GM12878 (cell line): ENCODE measurements around the gene FKBP11.

Experiments used
- CHD2 ChIP-seq: IDR thresholded peaks from 2 replicates; pipeline ENCODE4 v1.6.1; 2011; ENCODE audit warnings: low read depth, low read length, improper control_type of control experiment, borderline replicate concordance
- FOXM1 ChIP-seq: IDR thresholded peaks from 2 replicates; pipeline ENCODE4 v1.6.1; 2012; ENCODE audit warnings: low read depth, mild to moderate bottlenecking, inconsistent platforms, low read length, moderate library complexity
- POLR2A ChIP-seq: IDR thresholded peaks from 2 replicates; pipeline ENCODE4 v1.6.1; 2011; ENCODE audit warnings: low read depth, mild to moderate bottlenecking, low read length
- RAD21 ChIP-seq: IDR thresholded peaks from 2 replicates; pipeline ENCODE4 v1.6.1; 2011; ENCODE audit warnings: mild to moderate bottlenecking, low read depth, low read length, moderate library complexity; ENCODE audit not compliant: insufficient read depth
- SIN3A ChIP-seq: IDR thresholded peaks from 2 replicates; pipeline ENCODE4 v1.6.1; 2012; ENCODE audit warnings: low read depth, low read length, improper control_type of control experiment
- SMC3 ChIP-seq: IDR thresholded peaks from 2 replicates; pipeline ENCODE4 v1.6.1; 2011; ENCODE audit warnings: low read length, improper control_type of control experiment, borderline replicate concordance
- SRF ChIP-seq, 2 experiments: IDR thresholded peaks; 2 replicates each; pipeline ENCODE4 v1.6.1; 2011; ENCODE audit warnings: low read depth in 2 of 2, low read length in 2 of 2, mild to moderate bottlenecking in 1 of 2, moderate library complexity in 1 of 2
- YBX1 ChIP-seq: fragments of 450-650 bp; IDR thresholded peaks from 2 replicates; pipeline ENCODE4 v1.6.1; 2016; ENCODE audit warnings: antibody characterized with exemption
- TF ChIP-seq, protein P1 (sequence below), 3 experiments: IDR thresholded peaks in 2 of 3; conservative IDR thresholded peaks in 1 of 3; 2 replicates each; pipeline ENCODE4 v1.5.1; 2011; ENCODE audit warnings: low read depth in 3 of 3, low read length in 3 of 3, mild to moderate bottlenecking in 3 of 3, control low read depth in 2 of 3, moderate library complexity in 2 of 3, inconsistent platforms in 1 of 3, mixed read lengths in 1 of 3; ENCODE audit not compliant: control insufficient read depth in 2 of 3, insufficient read depth in 1 of 3; ENCODE audit errors: extremely low read depth in 1 of 3
- TF ChIP-seq, protein P2 (sequence below): IDR thresholded peaks from 2 replicates; pipeline ENCODE4 v1.6.1; 2012; ENCODE audit warnings: low read depth, low read length, improper control_type of control experiment
- TF ChIP-seq, protein P3 (sequence below): fragments of 450-650 bp; IDR thresholded peaks from 2 replicates; pipeline ENCODE4 v1.6.1; 2016; ENCODE audit warnings: mild to moderate bottlenecking
- TF ChIP-seq, protein P4 (sequence below): IDR thresholded peaks from 2 replicates; pipeline ENCODE4 v1.6.1; 2012; ENCODE audit warnings: low read depth, low read length, improper control_type of control experiment
- TF ChIP-seq, protein P5 (sequence below): fragments of 450-650 bp; formaldehyde crosslinking; IDR thresholded peaks from 2 replicates; pipeline ENCODE4 v1.4.0; 2020; ENCODE audit warnings: mild to moderate bottlenecking, moderate library complexity
- TF ChIP-seq, protein P6 (sequence below): IDR thresholded peaks from 2 replicates; pipeline ENCODE4 v1.6.1; 2011; ENCODE audit warnings: low read depth, low read length, improper control_type of control experiment, borderline replicate concordance

DNA sequence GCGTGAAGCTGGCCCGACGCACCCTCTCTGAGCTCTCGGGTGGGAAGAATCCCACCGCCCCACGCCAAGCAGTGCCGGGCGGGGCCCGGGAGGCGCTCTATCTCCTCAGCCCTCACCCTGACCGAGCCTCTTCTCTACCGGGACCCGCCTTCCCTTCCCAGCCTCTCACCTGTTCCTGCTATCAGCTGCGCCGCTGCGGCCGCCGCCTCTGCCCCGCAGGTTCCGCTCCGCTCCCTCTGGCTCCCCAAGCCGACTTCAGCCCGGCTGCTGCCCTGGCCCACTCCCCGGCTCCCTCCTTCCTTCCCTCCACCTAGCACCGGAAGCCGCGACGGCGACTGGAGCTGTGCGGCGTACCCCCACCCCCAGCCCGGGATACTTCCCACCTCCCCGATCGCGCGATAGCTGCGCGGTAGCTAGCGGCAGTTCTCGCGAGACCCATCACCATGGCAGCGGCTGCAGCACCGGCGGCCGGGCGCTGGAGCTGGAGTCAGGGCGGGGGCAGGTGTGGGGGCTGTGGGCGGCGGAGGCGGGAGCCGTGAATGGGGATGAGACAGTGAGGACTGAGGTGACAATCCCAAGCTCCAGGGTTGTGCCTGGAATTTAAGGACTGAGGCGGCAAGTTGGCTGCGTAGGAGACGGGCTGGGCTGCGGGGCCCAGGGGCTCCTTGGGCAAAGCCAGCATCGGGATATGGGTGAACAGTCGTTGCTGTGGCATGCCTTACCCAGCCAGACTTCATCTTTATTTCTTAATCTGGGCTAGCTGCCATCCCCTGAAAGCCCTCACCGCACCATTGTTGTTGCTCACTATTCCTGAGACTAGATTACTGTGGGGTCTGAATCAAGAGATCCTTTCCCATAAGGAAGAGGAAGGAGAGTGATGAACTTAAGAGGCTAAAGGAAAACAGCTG lies 32.1 kb upstream of the FKBP11 start, which contains the start of gene ARF3:
- TF ChIP-seq, protein P1, sequence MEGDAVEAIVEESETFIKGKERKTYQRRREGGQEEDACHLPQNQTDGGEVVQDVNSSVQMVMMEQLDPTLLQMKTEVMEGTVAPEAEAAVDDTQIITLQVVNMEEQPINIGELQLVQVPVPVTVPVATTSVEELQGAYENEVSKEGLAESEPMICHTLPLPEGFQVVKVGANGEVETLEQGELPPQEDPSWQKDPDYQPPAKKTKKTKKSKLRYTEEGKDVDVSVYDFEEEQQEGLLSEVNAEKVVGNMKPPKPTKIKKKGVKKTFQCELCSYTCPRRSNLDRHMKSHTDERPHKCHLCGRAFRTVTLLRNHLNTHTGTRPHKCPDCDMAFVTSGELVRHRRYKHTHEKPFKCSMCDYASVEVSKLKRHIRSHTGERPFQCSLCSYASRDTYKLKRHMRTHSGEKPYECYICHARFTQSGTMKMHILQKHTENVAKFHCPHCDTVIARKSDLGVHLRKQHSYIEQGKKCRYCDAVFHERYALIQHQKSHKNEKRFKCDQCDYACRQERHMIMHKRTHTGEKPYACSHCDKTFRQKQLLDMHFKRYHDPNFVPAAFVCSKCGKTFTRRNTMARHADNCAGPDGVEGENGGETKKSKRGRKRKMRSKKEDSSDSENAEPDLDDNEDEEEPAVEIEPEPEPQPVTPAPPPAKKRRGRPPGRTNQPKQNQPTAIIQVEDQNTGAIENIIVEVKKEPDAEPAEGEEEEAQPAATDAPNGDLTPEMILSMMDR (IDR thresholded peaks at IDR 0.05 in 2 of 3, conservative IDR thresholded peaks at IDR 0.05 in 1 of 3; ENCODE audit: control insufficient read depth in 2 of 3, extremely low read depth in 1 of 3, insufficient read depth in 1 of 3, low read depth in 3 of 3, low read length in 3 of 3): 0 out of 6 replicates have a peak, but pooled peaks of 1 of the 3 experiments have one; percentile 8
- no peak for TF ChIP-seq SRF (IDR thresholded peaks at IDR 0.05; ENCODE audit: low read depth in 2 of 2, low read length in 2 of 2)
- TF ChIP-seq, protein P2, sequence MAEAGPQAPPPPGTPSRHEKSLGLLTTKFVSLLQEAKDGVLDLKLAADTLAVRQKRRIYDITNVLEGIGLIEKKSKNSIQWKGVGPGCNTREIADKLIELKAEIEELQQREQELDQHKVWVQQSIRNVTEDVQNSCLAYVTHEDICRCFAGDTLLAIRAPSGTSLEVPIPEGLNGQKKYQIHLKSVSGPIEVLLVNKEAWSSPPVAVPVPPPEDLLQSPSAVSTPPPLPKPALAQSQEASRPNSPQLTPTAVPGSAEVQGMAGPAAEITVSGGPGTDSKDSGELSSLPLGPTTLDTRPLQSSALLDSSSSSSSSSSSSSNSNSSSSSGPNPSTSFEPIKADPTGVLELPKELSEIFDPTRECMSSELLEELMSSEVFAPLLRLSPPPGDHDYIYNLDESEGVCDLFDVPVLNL: no peak
- peak; percentile 61 for TF ChIP-seq SIN3A
- TF ChIP-seq, protein P3, sequence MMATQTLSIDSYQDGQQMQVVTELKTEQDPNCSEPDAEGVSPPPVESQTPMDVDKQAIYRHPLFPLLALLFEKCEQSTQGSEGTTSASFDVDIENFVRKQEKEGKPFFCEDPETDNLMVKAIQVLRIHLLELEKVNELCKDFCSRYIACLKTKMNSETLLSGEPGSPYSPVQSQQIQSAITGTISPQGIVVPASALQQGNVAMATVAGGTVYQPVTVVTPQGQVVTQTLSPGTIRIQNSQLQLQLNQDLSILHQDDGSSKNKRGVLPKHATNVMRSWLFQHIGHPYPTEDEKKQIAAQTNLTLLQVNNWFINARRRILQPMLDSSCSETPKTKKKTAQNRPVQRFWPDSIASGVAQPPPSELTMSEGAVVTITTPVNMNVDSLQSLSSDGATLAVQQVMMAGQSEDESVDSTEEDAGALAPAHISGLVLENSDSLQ: peak; percentile 75
- no peak for TF ChIP-seq YBX1
- TF ChIP-seq SMC3: no peak
- TF ChIP-seq, protein P4, sequence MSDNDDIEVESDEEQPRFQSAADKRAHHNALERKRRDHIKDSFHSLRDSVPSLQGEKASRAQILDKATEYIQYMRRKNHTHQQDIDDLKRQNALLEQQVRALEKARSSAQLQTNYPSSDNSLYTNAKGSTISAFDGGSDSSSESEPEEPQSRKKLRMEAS: 0 out of 2 replicates have a peak, but pooled peaks have one; percentile 15
- TF ChIP-seq CHD2: peak; percentile 99
- TF ChIP-seq, protein P5, sequence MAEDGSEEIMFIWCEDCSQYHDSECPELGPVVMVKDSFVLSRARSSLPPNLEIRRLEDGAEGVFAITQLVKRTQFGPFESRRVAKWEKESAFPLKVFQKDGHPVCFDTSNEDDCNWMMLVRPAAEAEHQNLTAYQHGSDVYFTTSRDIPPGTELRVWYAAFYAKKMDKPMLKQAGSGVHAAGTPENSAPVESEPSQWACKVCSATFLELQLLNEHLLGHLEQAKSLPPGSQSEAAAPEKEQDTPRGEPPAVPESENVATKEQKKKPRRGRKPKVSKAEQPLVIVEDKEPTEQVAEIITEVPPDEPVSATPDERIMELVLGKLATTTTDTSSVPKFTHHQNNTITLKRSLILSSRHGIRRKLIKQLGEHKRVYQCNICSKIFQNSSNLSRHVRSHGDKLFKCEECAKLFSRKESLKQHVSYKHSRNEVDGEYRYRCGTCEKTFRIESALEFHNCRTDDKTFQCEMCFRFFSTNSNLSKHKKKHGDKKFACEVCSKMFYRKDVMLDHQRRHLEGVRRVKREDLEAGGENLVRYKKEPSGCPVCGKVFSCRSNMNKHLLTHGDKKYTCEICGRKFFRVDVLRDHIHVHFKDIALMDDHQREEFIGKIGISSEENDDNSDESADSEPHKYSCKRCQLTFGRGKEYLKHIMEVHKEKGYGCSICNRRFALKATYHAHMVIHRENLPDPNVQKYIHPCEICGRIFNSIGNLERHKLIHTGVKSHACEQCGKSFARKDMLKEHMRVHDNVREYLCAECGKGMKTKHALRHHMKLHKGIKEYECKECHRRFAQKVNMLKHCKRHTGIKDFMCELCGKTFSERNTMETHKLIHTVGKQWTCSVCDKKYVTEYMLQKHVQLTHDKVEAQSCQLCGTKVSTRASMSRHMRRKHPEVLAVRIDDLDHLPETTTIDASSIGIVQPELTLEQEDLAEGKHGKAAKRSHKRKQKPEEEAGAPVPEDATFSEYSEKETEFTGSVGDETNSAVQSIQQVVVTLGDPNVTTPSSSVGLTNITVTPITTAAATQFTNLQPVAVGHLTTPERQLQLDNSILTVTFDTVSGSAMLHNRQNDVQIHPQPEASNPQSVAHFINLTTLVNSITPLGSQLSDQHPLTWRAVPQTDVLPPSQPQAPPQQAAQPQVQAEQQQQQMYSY (CRISPR knock-in tag): 0 out of 2 replicates have a peak, but pooled peaks have one; percentile 29
- TF ChIP-seq RAD21: no peak
- peak; percentile 83 for TF ChIP-seq POLR2A
- TF ChIP-seq FOXM1: no peak
- TF ChIP-seq, protein P6, sequence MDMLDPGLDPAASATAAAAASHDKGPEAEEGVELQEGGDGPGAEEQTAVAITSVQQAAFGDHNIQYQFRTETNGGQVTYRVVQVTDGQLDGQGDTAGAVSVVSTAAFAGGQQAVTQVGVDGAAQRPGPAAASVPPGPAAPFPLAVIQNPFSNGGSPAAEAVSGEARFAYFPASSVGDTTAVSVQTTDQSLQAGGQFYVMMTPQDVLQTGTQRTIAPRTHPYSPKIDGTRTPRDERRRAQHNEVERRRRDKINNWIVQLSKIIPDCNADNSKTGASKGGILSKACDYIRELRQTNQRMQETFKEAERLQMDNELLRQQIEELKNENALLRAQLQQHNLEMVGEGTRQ: no peak
